ENCODE data around the gene LRP4.

The LRP4 gene

DNA sequence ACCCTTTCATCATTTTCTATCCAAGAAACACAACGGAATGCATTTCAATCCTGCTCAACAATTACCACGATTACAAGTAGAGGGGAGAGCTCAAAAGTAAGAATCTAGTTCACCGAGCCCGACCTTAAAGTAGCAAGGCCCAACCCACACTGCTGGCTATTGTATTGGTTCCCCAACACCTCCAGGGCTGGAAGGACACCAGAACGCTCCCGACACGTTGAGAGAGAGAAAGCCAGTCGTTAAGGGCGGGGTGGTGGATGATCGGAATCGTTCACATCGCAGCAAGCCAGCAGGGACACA, 73.0 kb downstream of the LRP4 start:
- DNase-seq = peak; percentile 2

DNA sequence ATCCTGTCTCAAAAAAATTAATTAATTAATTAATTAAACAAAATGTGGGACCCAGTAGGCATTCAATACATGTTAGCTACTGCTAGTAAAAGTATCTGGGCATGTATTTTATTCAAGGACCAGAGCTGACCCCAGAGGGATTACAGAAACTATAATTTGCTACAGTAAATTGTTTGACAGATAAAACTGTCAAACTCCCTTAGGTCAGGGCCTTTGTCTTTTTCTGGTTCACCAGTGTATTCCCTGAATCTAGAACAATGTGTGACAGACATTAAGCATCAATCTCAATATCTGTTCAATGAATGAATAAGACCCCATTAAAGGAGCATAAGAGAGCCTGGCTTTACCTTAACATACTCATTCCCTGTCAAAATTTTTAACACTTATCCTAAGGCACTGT, 78.2 kb downstream of the LRP4 start:
- DNase-seq = no peak

DNA sequence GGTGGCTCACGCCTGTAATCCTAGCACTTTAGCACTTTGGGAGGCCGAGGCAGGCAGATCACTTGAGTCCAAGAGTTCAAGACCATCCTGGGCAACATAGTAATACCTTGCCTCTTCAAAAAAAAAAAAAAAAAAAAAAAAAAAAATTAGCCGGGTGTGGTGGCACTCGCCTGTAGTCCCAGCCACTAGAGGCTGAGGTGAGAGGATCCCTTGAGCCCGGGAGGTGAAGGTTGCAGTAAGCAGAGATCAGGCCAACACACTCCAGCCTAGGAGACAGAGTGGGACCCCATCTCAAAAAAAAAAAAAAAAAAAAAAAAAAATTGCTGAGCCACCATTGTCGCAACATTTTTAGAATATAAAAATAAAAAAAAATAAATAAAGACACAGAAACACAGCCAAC, 79.8 kb downstream of the LRP4 start:
- no peak for DNase-seq

DNA sequence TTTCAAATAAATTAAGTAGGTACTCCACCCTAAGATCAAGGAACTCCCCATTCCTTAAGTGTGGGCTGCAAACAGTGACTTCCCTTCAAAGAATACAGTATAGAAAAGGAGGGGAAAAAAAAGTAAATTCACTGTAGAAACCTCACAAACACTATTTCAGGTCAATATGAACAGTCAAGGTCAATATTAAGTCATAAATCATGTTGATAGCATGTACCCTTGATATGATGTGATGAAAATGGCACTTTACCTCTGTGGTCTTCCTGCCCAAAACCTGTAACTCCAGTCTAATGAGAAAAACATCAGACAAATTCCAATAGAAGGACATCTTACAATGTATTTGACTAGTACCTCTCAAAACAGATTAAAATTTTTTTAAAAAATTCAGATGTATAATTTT, 80.5 kb downstream of the LRP4 start:
- DNase-seq = no peak

DNA sequence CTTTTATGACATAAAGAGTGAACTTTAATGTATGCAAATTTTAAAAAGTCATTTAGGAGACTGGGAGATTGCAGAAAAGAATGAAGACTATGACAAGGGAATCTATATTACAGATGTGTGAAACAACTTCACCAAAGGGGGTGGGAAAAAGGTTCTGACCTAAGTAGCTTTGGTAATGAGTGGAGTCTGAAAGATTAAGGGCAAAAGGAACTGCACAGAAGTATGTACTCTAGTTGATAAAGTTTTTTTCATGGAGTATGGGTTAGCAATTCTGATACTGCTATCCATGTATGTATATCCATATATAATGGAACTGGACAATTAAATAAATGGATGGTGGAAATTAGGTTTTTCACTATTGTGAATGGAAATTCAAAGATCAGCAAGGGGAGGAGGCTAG, 81.5 kb downstream of the LRP4 start:
- no peak for DNase-seq

DNA sequence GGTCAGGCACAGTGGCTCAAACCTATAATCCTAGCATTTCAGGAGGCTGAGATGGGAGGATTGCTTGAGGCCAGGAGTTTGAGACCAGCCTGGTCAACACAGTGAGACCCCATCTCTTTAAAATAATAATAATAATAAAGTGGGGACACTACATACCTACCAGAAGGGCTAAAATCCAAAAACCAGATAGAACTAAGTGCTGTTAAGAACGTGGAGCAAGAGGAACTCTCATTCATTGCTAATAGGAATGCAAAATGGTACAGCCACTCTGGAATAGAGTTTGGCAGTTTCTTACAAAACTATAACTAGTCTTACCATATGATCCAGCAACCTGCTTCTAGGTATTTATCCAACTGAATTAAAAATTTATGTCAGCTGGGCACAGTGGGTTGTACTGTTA, 81.9 kb downstream of the LRP4 start:
- no peak for DNase-seq

DNA sequence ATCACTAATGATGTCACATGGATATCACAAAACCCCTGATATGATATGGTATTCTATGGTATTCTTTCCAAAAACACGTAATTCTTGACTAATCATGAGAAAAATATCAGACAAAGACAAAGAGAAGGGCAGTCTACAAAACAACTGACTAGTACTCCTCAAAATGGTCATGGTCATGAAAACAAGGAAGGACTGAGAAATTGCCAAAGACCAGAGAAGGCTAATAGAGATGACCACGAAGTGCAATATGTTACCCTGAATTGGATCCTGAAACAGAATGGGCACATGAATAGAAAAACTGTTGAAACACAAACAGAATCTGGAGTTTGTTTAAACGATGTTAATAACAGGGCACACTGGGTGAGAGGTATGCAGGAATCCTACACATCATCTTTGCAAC, 82.5 kb downstream of the LRP4 start:
- DNase-seq = no peak

DNA sequence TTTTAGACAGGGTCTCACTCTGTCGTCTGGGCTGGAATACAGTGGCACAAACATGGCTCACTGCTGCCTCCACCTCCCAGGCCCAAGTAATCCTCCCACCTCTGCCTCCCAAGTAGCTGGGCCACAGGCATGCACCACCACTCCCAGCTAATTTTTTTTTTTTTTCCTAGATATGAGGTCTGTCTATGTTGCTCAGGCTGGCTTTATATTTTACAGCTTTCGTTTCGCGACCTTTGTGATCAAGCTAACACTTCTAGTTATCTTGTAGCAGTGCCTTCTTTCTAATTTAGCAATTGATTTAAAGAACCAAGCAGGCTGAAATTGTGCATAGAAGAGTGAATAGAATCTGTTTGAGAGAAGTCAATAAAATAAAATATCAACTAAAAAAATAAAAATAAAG, 83.5 kb downstream of the LRP4 start:
- no peak for DNase-seq

DNA sequence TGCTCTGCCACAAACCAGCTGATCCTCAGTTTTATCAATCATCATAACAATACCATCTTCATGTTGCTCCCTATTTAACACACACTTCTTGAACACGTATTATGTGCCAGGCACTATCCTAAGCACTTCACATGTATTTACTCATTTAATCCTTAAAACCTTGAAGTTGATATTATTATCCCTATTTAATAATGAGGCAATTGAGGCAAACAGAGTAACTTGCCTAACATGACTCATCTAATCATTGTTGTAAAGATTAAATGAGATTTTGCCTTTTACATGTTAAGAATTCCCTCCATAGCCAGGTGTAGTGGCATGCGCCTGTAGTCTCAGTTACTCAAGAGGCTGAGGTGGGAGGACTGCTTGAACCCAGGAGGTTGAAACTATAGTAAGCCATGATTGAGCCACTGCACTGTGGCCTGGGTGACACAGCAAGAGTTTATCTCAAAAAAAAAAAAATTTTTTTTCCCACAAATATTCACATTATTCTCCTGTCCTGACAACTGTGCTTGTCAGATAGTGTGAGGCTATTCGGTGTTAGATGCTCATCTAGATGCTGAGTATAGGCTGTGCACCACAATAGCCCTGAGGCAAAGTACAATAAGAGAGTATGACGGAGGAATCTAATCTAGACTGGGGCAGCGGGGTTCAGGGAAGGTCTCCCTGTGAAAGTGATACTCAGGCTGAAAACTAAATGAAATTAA, 85.7 kb downstream of the LRP4 start:
- DNase-seq = no peak

DNA sequence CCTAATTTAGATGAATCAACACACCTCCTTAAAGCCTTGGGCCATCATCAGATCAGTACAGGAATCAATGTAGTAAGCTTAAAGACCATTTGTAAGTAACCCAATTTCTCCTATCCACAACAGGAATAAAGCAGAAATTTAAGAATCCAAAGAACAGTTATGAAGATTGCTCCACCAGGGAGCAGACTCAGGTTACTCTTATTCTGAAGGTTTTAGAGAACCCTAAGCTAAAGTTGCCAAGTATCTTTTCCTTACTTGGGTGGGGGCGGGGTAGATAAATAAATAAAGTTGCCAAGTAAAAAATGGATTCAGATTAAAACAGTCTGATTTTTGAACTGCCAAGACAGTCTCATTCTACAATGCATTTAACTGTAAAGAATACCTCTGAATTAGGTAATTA, 90.4 kb downstream of the LRP4 start:
- peak; percentile 5 for DNase-seq

DNA sequence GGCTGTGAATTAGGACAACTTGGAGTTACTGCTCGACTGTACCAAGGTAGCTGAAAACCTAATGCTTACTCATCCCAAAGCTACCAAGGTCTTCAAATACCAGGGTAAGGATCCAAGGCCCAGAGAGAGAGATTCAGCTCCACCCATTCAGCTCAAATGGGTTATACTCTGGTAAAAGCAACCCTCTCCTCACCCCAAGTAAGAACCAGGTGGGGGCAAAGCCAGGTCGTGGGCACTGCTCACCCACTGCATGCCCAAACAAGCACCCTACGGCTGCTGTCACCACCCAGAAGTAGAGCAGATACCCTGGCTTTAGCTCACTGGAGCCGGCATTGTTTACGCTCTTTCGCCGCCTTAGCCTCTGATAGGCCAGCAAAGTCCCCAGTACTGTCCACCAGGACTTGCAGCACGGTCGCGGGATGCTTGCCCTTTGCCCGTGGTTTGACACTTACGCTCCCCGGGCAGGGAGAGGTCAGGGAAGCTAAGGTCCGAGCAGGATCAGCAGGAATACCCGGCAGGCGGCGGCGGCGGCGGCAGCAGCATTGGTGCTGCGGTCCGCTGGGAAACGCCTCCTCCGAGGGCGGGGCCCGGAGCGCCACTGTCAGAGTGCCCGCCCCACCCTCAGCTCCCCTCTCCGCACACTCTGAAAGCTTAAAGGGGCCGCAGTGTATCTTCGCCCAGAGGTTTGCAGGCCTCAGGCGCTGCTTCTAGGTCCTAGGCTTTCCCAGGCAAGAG, 91.9 kb downstream of the LRP4 start:
- peak; percentile 73 for DNase-seq

DNA sequence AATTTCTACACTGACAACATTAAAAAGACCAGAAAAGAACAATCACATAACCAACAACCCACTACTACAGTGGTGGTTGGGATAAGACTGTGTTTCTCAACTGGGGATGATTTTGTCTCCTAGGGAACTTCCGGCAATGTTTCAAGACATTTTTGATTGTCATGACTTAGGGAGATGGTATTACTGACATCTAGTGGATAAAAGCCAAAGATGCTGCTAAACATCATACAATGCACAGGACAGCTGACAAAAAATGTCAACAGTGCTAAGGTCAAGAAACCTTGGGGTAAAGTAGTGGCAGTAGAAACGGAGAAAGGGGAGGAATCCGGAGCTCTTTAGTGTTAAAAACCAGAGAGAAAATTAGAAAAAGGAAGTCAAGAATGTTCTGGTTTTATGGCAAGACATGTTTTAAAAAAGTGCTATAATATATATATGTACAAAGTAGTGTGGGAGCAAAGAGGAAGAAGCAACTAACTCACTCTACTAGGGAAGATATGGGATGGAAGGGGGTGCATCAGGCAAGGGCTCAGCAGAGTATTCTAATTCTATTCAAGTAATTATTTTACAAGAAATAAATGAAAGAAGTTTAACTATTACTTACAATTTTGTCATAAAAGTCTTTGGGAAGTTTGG, 109.4 kb downstream of the LRP4 start:
- DNase-seq = peak; percentile 50

All from fibroblast of skin of right biceps (primary cell).